Esophagus muscularis mucosa (tissue), 4 donors: ENCODE data around the gene IFNGR1. TPM values are rescaled to one million over a fixed set of nuclear protein-coding genes. Genes with fewer than 3 reads are reported as not detected.

Experiments used
- DNase-seq: peaks from one replicate; pipeline ENCODE4 v3.0.0-alpha.2; 2017; ENCODE audit errors: extremely low spot score
- H3K27ac ChIP-seq, 4 donors: fragments of 200-600 bp; sonication (generic); replicated peaks in 1 of 4; 1 replicate in 3 of 4; 2 replicates in 1 of 4; pipeline ENCODE4 v1.5.1; 2016 to 2019; ENCODE audit warnings: mild to moderate bottlenecking in 1 of 4
- H3K27me3 ChIP-seq, 4 donors: fragments of 200-600 bp; sonication (generic); one replicate each; pipeline versions ENCODE4 v1.5.1 to v1.6.0; 2016 to 2019
- H3K36me3 ChIP-seq, 4 donors: fragments of 200-600 bp; sonication (generic); one replicate each; pipeline ENCODE4 v1.5.1; 2016 to 2019
- H3K4me1 ChIP-seq, 4 donors: fragments of 200-600 bp; sonication (generic); one replicate each; pipeline ENCODE4 v1.5.1; 2016 to 2019
- H3K4me3 ChIP-seq, 4 donors: fragments of 200-600 bp; sonication (generic); 1 replicate in 2 of 4; 2 replicates in 2 of 4; pipeline ENCODE4 v1.5.1; 2016 to 2019; ENCODE audit warnings: mild to moderate bottlenecking in 4 of 4, moderate library complexity in 1 of 4
- H3K9me3 ChIP-seq, 4 donors: fragments of 200-600 bp; sonication (generic); 1 replicate in 3 of 4; 2 replicates in 1 of 4; pipeline ENCODE4 v1.5.1; 2016 to 2019
- CTCF ChIP-seq, 3 experiments: fragments of 200-600 bp in 2 of 3; fragments of 450-650 bp in 1 of 3; sonication (generic) in 2 of 3; IDR thresholded peaks; one replicate each; pipeline ENCODE4 v1.5.1; 2017 to 2019; ENCODE audit warnings: antibody characterized with exemption in 3 of 3, mild to moderate bottlenecking in 2 of 3, moderate library complexity in 1 of 3
- EP300 ChIP-seq: sonication (generic); formaldehyde crosslinking; IDR thresholded peaks from one replicate; pipeline ENCODE4 v1.6.1; 2017; ENCODE audit warnings: antibody characterized with exemption
- POLR2A ChIP-seq: fragments of 450-650 bp; IDR thresholded peaks from one replicate; pipeline ENCODE4 v1.6.1; 2017; ENCODE audit warnings: antibody characterized with exemption, moderate library complexity, mild to moderate bottlenecking, low read depth
- POLR2AphosphoS5 ChIP-seq, 2 donors: sonication (generic); formaldehyde crosslinking; IDR thresholded peaks; one replicate each; pipeline ENCODE4 v1.6.1; 2017; ENCODE audit warnings: antibody characterized with exemption in 2 of 2
- WGBS: methylation state at CpG from one replicate; pipeline ENCODE4 v1.1.5; 2018; 5-methylcytosine and 5-hydroxymethylcytosine counted together
- intact Hi-C: fragments of 100-400 bp; cut with DNase I; formaldehyde crosslinking; loops from one replicate; pipeline ENCODE4 v1.15.1; 2023
- total RNA-seq, 4 donors: library from RNA; depleted of rRNA; stranded (reverse); fragments of >200 nt; gene quantifications; one replicate each; pipeline versions ENCODE4 v1.1.0 to v1.2.1, GENCODE V29; 2016

IFNGR1 gene
- total RNA-seq, 4 donors from 2014 or later, result 52.8 to 95.9 (median 62.9) TPM

GRCh38 chr6:137181891-137182653 lies 37.1 kb downstream of the IFNGR1 start:
- peaks cover 0 to 29% (median 13%) of the 10 kb centered on the region in 4 donors for H3K9me3 ChIP-seq
- 84% methylated on average over 3 of the region's 3 CpGs for whole genome bisulfite sequencing
- DNase-seq, result no peak
- no peaks in the 10 kb centered on the region for H3K36me3 ChIP-seq
- H3K27ac ChIP-seq, result no peak overlapping the region
- intact Hi-C loops, result no loop called here
- H3K27me3 ChIP-seq, result no peaks in the 10 kb centered on the region
- TF ChIP-seq CTCF (IDR thresholded peaks at IDR 0.05), result no peak
- TF ChIP-seq POLR2AphosphoS5 (IDR thresholded peaks at IDR 0.05), result no peak
- no peak for TF ChIP-seq EP300
- no peak for TF ChIP-seq POLR2A
- H3K4me1 ChIP-seq, result no peaks in the 10 kb centered on the region
- H3K4me3 ChIP-seq, result no peak overlapping the region

- Histone ChIP-seq H3K4me3 (no peak overlapping the region), H3K4me1 (no peaks in the 10 kb centered on the region), H3K27ac (no peak overlapping the region), H3K27me3 (no peaks in the 10 kb centered on the region), H3K9me3 (peaks cover 0 to 11% (median 2%) of the 10 kb centered on the region in 4 donors), H3K36me3 (no peaks in the 10 kb centered on the region)
- no peak for DNase-seq
- TF ChIP-seq CTCF (IDR thresholded peaks at IDR 0.05) (no peak), EP300 (no peak), POLR2AphosphoS5 (IDR thresholded peaks at IDR 0.05) (no peak), POLR2A (no peak)
- intact Hi-C loops, result no loop called here
- WGBS, result 100% methylated on average over 1 of the region's 1 CpG
Observed at GRCh38 chr6:137177611-137178010, 41.6 kb downstream of the IFNGR1 start.

GRCh38 chr6:137176729-137177128 lies 42.5 kb downstream of the IFNGR1 start:
- intact Hi-C loops, result no loop called here
- no peak overlapping the region for H3K4me3 ChIP-seq
- H3K4me1 ChIP-seq, result no peaks in the 10 kb centered on the region
- H3K27me3 ChIP-seq, result no peaks in the 10 kb centered on the region
- no peak overlapping the region for H3K27ac ChIP-seq
- DNase-seq, result no peak
- no peak for TF ChIP-seq CTCF (IDR thresholded peaks at IDR 0.05)
- no peak for TF ChIP-seq POLR2AphosphoS5 (IDR thresholded peaks at IDR 0.05)
- TF ChIP-seq EP300, result no peak
- TF ChIP-seq POLR2A, result no peak
- WGBS, result 89% methylated on average over 5 of the region's 5 CpGs
- peaks cover 0 to 2% (median 0%) of the 10 kb centered on the region in 4 donors for H3K9me3 ChIP-seq
- H3K36me3 ChIP-seq, result no peaks in the 10 kb centered on the region

GRCh38 chr6:137175868-137176245 lies 43.3 kb downstream of the IFNGR1 start:
- H3K27ac ChIP-seq, result no peak overlapping the region
- WGBS, result 39% methylated on average over 1 of the region's 1 CpG
- no peaks in the 10 kb centered on the region for H3K4me1 ChIP-seq
- no peak for TF ChIP-seq EP300
- TF ChIP-seq POLR2AphosphoS5 (IDR thresholded peaks at IDR 0.05), result no peak
- no peak for TF ChIP-seq CTCF (IDR thresholded peaks at IDR 0.05)
- no peak for TF ChIP-seq POLR2A
- H3K9me3 ChIP-seq, result no peaks in the 10 kb centered on the region
- H3K27me3 ChIP-seq, result no peaks in the 10 kb centered on the region
- DNase-seq, result no peak
- no peak overlapping the region for H3K4me3 ChIP-seq
- H3K36me3 ChIP-seq, result no peaks in the 10 kb centered on the region
- intact Hi-C loops, result no loop called here
